Liver (tissue), 3 donors: Measurements from ENCODE around the gene SLC14A1.

ENCODE experiments used
- EGR1 ChIP-seq, 2 donors: IDR thresholded peaks; 2 replicates each; pipeline ENCODE4 v1.6.1; 2016 to 2018; ENCODE audit warnings: antibody characterized with exemption in 2 of 2, low read depth in 2 of 2
- SP1 ChIP-seq: IDR thresholded peaks from 2 replicates; pipeline ENCODE4 v1.6.1; 2018; ENCODE audit warnings: antibody characterized with exemption, mild to moderate bottlenecking
- TAF1 ChIP-seq: conservative IDR thresholded peaks from 2 replicates; pipeline ENCODE4 v1.6.1; 2016; ENCODE audit warnings: antibody characterized with exemption, mild to moderate bottlenecking
- YY1 ChIP-seq: IDR thresholded peaks from 2 replicates; pipeline ENCODE4 v1.6.1; 2016; ENCODE audit warnings: antibody characterized with exemption, mild to moderate bottlenecking
- TF ChIP-seq, protein P1 (sequence below): fragments of 150-350 bp; IDR thresholded peaks from 2 replicates; pipeline ENCODE4 v1.5.1; 2017; ENCODE audit warnings: improper control_type of control experiment, low read depth, low read length; ENCODE audit not compliant: missing input control
- TF ChIP-seq, protein P2 (sequence below): IDR thresholded peaks from 2 replicates; pipeline ENCODE4 v1.6.1; 2016; ENCODE audit warnings: antibody characterized with exemption
- TF ChIP-seq, protein P3 (sequence below): IDR thresholded peaks from 2 replicates; pipeline ENCODE4 v1.6.1; 2016; ENCODE audit warnings: antibody characterized with exemption, mild to moderate bottlenecking
- donor health status: healthy.
- donor health status: healthy.

DNA sequence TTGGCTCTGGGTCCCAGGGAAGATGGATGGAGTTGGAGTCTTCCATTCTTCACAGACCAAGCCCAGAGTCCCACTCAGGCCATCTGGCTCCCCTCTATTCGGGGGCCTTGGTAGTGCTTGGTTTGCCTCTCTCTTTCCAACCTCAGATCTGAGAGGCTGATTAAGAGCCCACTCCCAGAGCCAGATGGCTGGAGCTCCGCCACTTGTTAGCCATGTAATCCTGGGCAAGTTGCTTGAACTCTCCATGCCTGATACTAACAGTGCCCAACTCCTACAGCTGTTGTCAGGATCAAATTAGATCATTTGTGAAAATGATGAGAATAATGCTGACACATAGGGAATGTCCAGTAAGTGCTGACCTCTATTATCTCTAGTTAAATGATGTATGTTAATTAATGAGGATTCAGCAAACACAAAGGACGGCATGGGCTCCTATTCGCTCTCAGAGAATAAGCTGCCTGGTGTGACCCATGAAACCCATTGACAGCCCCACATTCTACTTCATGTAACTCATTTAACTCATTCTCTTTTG is 46.6 kb upstream of the SLC14A1 start:
- TF ChIP-seq, protein P1, sequence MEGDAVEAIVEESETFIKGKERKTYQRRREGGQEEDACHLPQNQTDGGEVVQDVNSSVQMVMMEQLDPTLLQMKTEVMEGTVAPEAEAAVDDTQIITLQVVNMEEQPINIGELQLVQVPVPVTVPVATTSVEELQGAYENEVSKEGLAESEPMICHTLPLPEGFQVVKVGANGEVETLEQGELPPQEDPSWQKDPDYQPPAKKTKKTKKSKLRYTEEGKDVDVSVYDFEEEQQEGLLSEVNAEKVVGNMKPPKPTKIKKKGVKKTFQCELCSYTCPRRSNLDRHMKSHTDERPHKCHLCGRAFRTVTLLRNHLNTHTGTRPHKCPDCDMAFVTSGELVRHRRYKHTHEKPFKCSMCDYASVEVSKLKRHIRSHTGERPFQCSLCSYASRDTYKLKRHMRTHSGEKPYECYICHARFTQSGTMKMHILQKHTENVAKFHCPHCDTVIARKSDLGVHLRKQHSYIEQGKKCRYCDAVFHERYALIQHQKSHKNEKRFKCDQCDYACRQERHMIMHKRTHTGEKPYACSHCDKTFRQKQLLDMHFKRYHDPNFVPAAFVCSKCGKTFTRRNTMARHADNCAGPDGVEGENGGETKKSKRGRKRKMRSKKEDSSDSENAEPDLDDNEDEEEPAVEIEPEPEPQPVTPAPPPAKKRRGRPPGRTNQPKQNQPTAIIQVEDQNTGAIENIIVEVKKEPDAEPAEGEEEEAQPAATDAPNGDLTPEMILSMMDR: no peak
- TF ChIP-seq, protein P2, sequence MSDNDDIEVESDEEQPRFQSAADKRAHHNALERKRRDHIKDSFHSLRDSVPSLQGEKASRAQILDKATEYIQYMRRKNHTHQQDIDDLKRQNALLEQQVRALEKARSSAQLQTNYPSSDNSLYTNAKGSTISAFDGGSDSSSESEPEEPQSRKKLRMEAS: no peak
- TF ChIP-seq SP1 (no peak), TAF1 (no peak), YY1 (no peak), EGR1 (IDR thresholded peaks at IDR 0.05; ENCODE audit: low read depth in 2 of 2) (no peak)
- TF ChIP-seq, protein P3, sequence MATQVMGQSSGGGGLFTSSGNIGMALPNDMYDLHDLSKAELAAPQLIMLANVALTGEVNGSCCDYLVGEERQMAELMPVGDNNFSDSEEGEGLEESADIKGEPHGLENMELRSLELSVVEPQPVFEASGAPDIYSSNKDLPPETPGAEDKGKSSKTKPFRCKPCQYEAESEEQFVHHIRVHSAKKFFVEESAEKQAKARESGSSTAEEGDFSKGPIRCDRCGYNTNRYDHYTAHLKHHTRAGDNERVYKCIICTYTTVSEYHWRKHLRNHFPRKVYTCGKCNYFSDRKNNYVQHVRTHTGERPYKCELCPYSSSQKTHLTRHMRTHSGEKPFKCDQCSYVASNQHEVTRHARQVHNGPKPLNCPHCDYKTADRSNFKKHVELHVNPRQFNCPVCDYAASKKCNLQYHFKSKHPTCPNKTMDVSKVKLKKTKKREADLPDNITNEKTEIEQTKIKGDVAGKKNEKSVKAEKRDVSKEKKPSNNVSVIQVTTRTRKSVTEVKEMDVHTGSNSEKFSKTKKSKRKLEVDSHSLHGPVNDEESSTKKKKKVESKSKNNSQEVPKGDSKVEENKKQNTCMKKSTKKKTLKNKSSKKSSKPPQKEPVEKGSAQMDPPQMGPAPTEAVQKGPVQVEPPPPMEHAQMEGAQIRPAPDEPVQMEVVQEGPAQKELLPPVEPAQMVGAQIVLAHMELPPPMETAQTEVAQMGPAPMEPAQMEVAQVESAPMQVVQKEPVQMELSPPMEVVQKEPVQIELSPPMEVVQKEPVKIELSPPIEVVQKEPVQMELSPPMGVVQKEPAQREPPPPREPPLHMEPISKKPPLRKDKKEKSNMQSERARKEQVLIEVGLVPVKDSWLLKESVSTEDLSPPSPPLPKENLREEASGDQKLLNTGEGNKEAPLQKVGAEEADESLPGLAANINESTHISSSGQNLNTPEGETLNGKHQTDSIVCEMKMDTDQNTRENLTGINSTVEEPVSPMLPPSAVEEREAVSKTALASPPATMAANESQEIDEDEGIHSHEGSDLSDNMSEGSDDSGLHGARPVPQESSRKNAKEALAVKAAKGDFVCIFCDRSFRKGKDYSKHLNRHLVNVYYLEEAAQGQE: no peak
